ENCODE measurements around the gene ZNF385B.

GRCh38 chr2:179751163-179751809, 110.1 kb downstream of the ZNF385B start:
- TF ChIP-seq CTCF (IDR thresholded peaks at IDR 0.05; ENCODE audit: low read length): peak; percentile 64
- TF ChIP-seq EZH2 (optimal IDR thresholded peaks at IDR 0.05; ENCODE audit: low read depth, low read length): no peak
- no peak for TF ChIP-seq EZH2phosphoT487 (IDR thresholded peaks at IDR 0.05; ENCODE audit: low read length)

Data from MM.1S (cell line).